ENCODE data around the gene CLINT1.
"Not testable (repeated sequence)": the region's sequence is repeated elsewhere in the genome, so short reads cannot be mapped to it uniquely, and the experiment has no call there.

The CLINT1 gene

DNA sequence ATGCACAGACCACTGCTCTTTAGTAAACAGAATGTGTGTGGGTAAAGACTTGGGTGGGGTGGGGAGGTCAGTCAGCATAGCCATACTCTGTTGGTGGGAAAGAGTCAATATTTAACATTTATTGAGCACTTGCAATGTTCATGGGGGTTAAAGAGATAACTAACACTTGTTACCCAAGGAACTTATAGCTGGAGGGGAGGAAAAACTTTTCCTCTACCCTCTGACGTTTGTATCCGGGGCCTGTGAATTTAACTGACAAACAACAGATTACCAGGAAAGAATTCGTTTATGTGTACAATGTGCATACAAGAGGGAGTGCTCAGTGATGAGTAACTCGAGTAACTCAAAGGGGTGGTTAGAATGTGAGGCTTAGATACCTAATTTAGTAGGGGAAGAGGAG lies 6.8 kb upstream of the CLINT1 start:
- no peak for DNase-seq
- in situ Hi-C loops (cut with MboI; ENCODE audit: low pct_unique_long_range_greater_than_20kb, low sequenced_read_pairs) = no loop called here

DNA sequence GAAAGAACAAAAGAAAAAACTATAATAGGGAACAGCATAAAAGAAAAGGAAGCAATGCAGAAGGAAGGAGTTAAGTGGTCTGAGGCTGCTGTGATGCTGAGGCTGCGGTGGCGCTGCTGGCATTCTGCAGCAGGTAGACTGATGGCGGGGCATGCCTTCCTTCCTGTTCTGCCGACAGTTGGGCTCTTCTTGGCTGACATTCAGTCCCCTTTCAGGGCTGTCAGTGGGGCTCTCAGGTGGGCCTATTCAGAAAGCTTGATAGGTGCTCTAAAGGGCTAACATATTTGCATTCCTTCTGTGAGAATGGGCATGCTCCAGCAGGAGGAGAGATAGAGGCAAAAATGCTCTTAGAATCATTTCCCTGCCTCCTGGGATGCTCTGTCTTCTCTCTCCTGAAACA lies 5.1 kb upstream of the CLINT1 start:
- in situ Hi-C loops (cut with MboI; ENCODE audit: low pct_unique_long_range_greater_than_20kb, low sequenced_read_pairs) = no loop called here
- DNase-seq = peak; percentile 32

GRCh38 chr5:157862183-157862851 lies 3.4 kb upstream of the CLINT1 start:
- in situ Hi-C loops (cut with MboI; ENCODE audit: low pct_unique_long_range_greater_than_20kb, low sequenced_read_pairs) = no loop called here
- DNase-seq = no peak

DNA sequence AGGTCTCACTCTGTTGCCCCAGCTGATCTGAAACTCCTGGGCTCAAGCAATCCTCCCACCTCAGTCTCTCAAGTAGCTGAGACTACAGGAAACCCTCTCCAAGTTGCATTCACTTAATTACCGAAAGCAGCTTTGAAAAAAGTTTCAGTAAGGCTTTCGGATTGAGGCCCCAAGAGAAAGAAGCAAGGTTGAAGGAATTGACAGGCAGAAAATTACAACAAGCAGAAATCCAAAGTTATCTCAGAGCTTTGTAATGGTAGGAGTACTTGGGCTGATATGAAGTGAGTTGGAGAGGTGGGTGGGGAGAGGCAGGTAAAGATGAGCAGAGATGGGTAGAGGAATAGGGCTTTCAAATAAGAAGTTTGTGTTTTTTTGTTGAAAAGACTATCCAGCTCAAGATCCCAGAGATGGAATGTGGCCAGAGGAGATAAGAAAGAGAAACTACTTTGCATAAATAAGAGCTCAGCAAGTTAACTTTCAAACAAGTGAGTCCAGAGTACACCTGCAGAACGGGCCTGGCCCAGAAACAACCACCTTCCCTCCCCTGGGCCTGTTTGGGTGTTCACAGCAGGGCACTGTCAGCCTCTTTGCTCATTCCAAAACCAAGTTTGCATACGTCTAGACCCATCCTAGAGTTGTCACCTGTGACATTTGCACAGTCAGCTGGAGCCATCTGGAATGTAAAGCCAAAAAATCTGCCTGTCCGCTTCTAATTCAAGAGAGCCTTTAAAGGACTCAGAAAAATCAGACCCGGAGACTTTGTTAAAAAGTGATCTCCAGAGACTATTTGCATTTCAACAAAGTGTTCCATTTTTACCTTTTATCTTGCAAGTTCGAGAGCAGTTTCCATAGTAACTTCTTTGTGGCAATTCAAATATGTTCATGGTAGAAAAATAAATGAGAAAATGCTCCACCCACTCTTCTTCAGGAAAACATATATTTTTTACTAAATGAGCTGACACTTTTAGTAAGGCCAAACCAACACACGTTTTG lies 2.2 kb upstream of the CLINT1 start:
- DNase-seq = no peak
- in situ Hi-C loops (cut with MboI; ENCODE audit: low pct_unique_long_range_greater_than_20kb, low sequenced_read_pairs) = no loop called here

- DNase-seq = no peak
- in situ Hi-C loops (cut with MboI; ENCODE audit: low pct_unique_long_range_greater_than_20kb, low sequenced_read_pairs) = no loop called here
Observed at GRCh38 chr5:157859227-157859575, 256 bp upstream of the CLINT1 start.

DNA sequence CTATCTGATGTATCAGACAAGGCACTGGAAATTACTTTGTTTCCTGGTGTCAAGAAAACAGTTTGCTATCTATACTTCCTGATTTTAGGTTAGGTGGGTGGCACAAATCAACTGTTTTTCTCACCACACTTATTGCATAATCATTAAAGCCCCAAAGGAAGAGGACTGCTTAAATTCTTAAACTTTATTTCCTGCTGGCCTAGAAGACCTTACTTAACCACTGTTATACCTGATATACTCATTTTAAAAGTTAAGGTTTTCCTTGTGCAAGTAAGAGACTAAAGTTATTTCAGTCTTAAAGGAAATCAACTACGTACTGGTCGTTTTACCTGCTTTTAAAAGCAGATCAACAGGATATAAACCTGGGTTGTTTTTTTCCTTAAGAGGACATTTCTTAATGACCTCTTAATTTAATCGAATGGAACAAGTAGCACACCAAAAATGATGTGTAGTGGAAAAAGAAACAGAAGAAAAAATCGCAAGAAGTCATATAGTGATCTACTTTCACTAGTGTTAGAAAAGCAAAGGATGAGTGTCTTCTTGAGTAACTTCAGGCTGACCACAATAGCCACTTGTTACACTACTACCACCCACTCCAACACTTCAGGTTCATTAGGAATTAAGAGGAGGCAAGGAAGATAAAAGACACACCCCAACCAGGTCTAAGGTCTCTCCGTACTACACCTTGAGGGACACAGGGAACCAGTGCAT lies 974 bp downstream of the CLINT1 start:
- in situ Hi-C loops (cut with MboI; ENCODE audit: low pct_unique_long_range_greater_than_20kb, low sequenced_read_pairs) = no loop called here
- DNase-seq = peak; percentile 84

DNA sequence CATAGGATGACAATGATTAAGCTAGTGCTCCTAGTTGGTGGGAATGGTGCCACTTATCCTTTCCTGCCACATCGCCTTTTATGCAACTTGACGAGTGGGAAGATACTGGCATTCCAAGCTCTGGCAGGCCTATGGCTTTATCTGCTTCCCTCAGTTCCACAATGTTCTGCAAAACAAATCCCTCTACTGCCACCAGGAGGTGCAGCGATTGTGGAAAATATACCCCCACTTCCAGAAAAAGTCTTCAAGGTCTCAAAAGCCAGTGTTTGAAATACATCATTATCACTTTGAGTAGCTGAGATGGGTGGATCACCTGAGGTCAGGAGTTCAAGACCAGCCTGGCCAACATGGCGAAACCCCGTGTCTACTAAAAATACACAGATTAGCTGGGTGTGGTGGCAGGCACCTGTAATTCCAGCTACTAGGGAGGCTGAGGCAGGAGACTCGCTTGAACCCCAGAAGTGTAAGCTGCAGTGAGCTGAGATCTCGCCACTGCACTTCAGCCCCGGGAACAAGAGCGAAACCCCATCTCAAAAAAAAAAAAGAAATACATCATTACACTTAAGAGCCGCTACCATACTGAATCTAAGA lies 3.4 kb downstream of the CLINT1 start:
- in situ Hi-C loops (cut with MboI; ENCODE audit: low pct_unique_long_range_greater_than_20kb, low sequenced_read_pairs) = no loop called here
- DNase-seq = peak; percentile 79

GRCh38 chr5:157853365-157853764 lies 5.6 kb downstream of the CLINT1 start:
- DNase-seq; in situ Hi-C loops (cut with MboI; ENCODE audit: low pct_unique_long_range_greater_than_20kb, low sequenced_read_pairs): not testable (repeated sequence)

GRCh38 chr5:157845914-157846598 lies 12.9 kb downstream of the CLINT1 start:
- in situ Hi-C loops (cut with MboI; ENCODE audit: low pct_unique_long_range_greater_than_20kb, low sequenced_read_pairs) = no loop called here
- no peak for DNase-seq

- DNase-seq = no peak
- in situ Hi-C loops (cut with MboI; ENCODE audit: low pct_unique_long_range_greater_than_20kb, low sequenced_read_pairs) = no loop called here
Observed at GRCh38 chr5:157842787-157843186, 16.2 kb downstream of the CLINT1 start.

- in situ Hi-C loops (cut with MboI; ENCODE audit: low pct_unique_long_range_greater_than_20kb, low sequenced_read_pairs) = no loop called here
- DNase-seq = no peak
Observed at GRCh38 chr5:157842185-157842584, 16.8 kb downstream of the CLINT1 start.

- in situ Hi-C loops (cut with MboI; ENCODE audit: low pct_unique_long_range_greater_than_20kb, low sequenced_read_pairs) = no loop called here
- no peak for DNase-seq
Observed at GRCh38 chr5:157839157-157839795, 19.7 kb downstream of the CLINT1 start.

GRCh38 chr5:157836121-157836753 lies 22.7 kb downstream of the CLINT1 start:
- in situ Hi-C loops (cut with MboI; ENCODE audit: low pct_unique_long_range_greater_than_20kb, low sequenced_read_pairs) = no loop called here
- DNase-seq = no peak

DNA sequence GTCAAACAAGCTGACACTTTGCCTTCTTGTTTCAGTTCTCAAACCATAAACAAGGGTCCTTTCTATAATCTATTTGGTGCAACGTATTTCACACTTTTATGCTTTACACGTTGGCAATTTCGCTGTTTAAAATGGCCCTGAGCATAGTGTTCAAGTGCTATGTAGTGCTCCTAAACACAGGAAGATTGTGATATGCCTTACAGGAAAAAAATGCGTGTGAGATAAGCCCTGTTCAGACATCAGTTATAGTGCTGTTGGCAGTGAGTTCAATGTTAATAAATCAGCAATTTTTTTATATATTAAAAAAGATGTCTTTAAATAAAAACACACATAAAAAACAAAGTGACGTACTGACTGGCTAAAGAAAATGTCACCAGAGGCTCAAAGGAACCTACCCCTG lies 23.9 kb downstream of the CLINT1 start:
- DNase-seq = no peak
- in situ Hi-C loops (cut with MboI; ENCODE audit: low pct_unique_long_range_greater_than_20kb, low sequenced_read_pairs) = no loop called here

- in situ Hi-C loops (cut with MboI; ENCODE audit: low pct_unique_long_range_greater_than_20kb, low sequenced_read_pairs) = no loop called here
- peak; percentile 48 for DNase-seq
Observed at GRCh38 chr5:157828944-157829639, 29.9 kb downstream of the CLINT1 start.

DNA sequence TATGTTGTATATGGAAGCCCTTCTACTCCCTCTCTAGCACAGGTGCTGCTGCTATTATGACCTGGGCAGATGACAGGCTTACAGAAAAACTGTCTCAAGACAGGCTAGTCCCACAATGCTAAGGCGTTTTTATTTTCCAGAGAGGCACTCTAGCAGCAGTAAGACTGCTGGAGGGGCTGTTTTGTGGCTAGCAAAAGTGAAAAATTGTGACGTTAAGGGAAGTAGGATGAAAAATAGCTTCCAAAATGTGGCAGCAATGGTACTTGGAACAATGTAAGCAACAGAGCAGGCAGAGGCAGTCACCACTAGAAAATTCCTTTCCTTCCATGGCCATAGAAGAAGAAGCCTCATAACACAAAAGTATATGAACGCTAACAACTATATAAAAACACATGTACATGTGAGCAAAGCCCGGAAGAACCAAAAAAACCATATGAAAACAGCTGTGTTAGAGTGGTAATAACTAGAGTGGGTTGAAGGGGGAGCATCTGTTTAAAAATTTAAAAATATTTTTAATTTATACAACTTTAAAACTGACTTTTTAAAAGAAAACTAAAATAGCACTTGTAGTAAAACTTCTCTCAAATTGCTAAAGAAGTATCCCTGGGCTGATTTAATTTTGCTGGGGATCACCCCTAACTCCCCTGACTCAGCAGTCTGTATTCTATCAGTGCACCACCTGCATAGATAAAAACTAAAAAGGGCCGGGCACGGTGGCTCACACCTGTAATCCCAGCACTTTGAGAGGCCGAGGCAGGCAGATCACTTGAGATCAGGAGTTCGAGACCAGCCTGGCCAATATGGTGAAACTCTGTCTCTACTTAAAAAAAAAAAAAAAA lies 30.6 kb downstream of the CLINT1 start:
- in situ Hi-C loops (cut with MboI; ENCODE audit: low pct_unique_long_range_greater_than_20kb, low sequenced_read_pairs) = no loop called here
- peak; percentile 46 for DNase-seq

DNA sequence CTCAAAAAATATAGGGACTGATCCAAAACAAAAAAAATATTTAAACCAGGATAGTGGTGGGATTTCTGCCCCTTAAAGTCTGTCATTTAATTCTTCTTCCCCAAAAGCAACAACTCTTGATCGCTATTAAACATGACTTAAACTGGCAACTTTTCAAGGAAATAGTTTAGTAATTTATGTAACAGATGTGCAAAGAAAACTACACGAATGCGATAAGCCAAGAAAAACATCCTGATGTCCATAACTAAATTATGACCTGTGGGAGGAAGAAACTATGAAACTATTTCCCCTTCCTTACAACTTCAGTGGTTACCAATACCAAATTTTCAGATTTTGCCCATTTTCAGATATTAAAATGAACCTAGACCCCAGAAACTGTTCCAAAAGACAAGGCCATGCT lies 31.5 kb downstream of the CLINT1 start:
- DNase-seq = no peak
- in situ Hi-C loops (cut with MboI; ENCODE audit: low pct_unique_long_range_greater_than_20kb, low sequenced_read_pairs) = no loop called here

All from KBM-7 (cell line).